ENCODE measurements around the gene CNKSR3. TPM values are rescaled to one million over a fixed set of nuclear protein-coding genes. Genes with fewer than 3 reads are reported as not detected.
A peak's percentile ranks its signal among the peaks of the same experiment; 100 is the strongest.

The CNKSR3 gene
- polyA plus RNA-seq, 1 experiment, result 5.2 TPM

GRCh38 chr6:154457046-154457713, 53.3 kb downstream of the CNKSR3 start:
- Histone ChIP-seq H3K27me3 (ENCODE audit: control insufficient read depth, insufficient read depth, low read length) (no peaks in the 10 kb centered on the region), H3K4me3 (ENCODE audit: low read depth, low read length) (no peak overlapping the region), H3K36me3 (ENCODE audit: control insufficient read depth, insufficient read depth, low read length) (no peaks in the 10 kb centered on the region)
- TF ChIP-seq CTCF (IDR thresholded peaks at IDR 0.05; ENCODE audit: insufficient read depth, low read depth, low read length), result no peak
- CTCF ChIA-PET, result no interaction called here
- POLR2A ChIA-PET, result no interaction called here
- no peak for DNase-seq (ENCODE audit: low read depth)

- no peak for TF ChIP-seq CTCF (IDR thresholded peaks at IDR 0.05; ENCODE audit: insufficient read depth, low read depth, low read length)
- CTCF ChIA-PET, result no interaction called here
- no peak for DNase-seq (ENCODE audit: low read depth)
- H3K4me3 ChIP-seq (ENCODE audit: low read depth, low read length), result no peak overlapping the region
- no peaks in the 10 kb centered on the region; the same call in 1 of the 2 replicates for H3K36me3 ChIP-seq (ENCODE audit: control insufficient read depth, insufficient read depth, low read length)
- POLR2A ChIA-PET, result no interaction called here
- H3K27me3 ChIP-seq (ENCODE audit: control insufficient read depth, insufficient read depth, low read length), result no peaks in the 10 kb centered on the region
These were observed 57.2 kb downstream of the CNKSR3 start for GRCh38 chr6:154453329-154453728.

GRCh38 chr6:154450498-154450897, 60.0 kb downstream of the CNKSR3 start:
- TF ChIP-seq CTCF (IDR thresholded peaks at IDR 0.05; ENCODE audit: insufficient read depth, low read depth, low read length), result no peak
- Histone ChIP-seq H3K36me3 (ENCODE audit: control insufficient read depth, insufficient read depth, low read length) (no peaks in the 10 kb centered on the region; the same call in 1 of the 2 replicates), H3K4me3 (ENCODE audit: low read depth, low read length) (no peak overlapping the region), H3K27me3 (ENCODE audit: control insufficient read depth, insufficient read depth, low read length) (no peaks in the 10 kb centered on the region)
- ChIA-PET POLR2A (no interaction called here), CTCF (interaction anchor here (1.2 kb wide), 1 partner anchor 8 kb away, joined by 3 read pairs; no protein-coding TSS in a partner anchor)
- DNase-seq (ENCODE audit: low read depth), result no peak

DNA sequence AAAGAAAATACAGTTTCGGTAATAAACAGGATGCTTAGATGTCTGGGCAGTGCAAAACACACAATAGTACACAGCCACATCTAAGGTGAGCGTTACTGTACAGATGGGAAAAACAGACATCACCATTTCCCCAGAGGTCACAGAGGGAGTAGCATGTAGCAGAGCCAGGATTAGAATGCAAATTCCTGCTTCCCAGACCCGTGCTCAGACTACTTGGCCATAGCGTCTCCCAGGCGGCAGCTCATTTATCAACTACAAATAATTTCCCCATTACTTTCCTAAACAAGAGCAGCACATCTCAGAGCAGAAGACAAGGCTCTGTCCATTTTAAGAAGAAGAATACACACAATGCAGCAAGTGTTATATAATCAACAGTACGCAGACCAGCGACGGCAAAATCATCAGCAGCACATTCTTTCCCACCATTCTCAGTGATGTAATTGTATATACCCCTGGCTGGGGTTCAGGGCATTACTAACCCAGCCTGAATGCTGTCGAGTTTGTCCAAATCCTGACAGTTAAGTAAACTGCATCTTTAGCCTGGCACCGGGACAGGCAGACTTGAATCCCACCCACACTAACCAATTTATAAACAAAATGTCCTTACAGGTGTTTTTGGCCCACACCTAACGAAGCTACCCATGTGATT, 61.9 kb downstream of the CNKSR3 start:
- CTCF ChIA-PET, result interaction anchor here (0.8 to 1.7 kb wide), 4 partner anchors 12 to 57 kb away, joined by 3 to 4 read pairs (median 3); no protein-coding TSS in a partner anchor
- Histone ChIP-seq H3K36me3 (ENCODE audit: control insufficient read depth, insufficient read depth, low read length) (no peaks in the 10 kb centered on the region; the same call in 1 of the 2 replicates), H3K4me3 (ENCODE audit: low read depth, low read length) (no peak overlapping the region), H3K27me3 (ENCODE audit: control insufficient read depth, insufficient read depth, low read length) (no peaks in the 10 kb centered on the region)
- no peak for DNase-seq (ENCODE audit: low read depth)
- TF ChIP-seq CTCF (IDR thresholded peaks at IDR 0.05; ENCODE audit: insufficient read depth, low read depth, low read length), result peak; percentile 42
- POLR2A ChIA-PET, result no interaction called here

- Histone ChIP-seq H3K36me3 (ENCODE audit: control insufficient read depth, insufficient read depth, low read length) (no peaks in the 10 kb centered on the region; the same call in 1 of the 2 replicates), H3K4me3 (ENCODE audit: low read depth, low read length) (no peak overlapping the region), H3K27me3 (ENCODE audit: control insufficient read depth, insufficient read depth, low read length) (no peaks in the 10 kb centered on the region)
- CTCF ChIA-PET, result interaction anchor here (1.0 to 1.7 kb wide), 3 partner anchors 12 to 37 kb away, joined by 3 to 4 read pairs (median 3); no protein-coding TSS in a partner anchor
- no peak for DNase-seq (ENCODE audit: low read depth)
- POLR2A ChIA-PET, result no interaction called here
- no peak for TF ChIP-seq CTCF (IDR thresholded peaks at IDR 0.05; ENCODE audit: insufficient read depth, low read depth, low read length)
These were observed 62.5 kb downstream of the CNKSR3 start for GRCh38 chr6:154447954-154448353.

Data from BJ (cell line).